H1 (cell line): Measurements from ENCODE around the gene CYP2B6. TPM values are rescaled to one million over a fixed set of nuclear protein-coding genes. Genes with fewer than 3 reads are reported as not detected.

Source experiments
- CTCF ChIA-PET: fragments of 300-600 bp; sonication (Branson Sonifier 250); formaldehyde crosslinking; loops from one replicate; lab custom pipeline; 2021; ENCODE audit not compliant: partially characterized antibody; lab: Charles Lee
- POLR2A ChIA-PET: fragments of 300-600 bp; sonication (Branson Sonifier 250); formaldehyde crosslinking; loops from one replicate; lab custom pipeline; 2021; ENCODE audit warnings: inconsistent platforms; ENCODE audit not compliant: partially characterized antibody; lab: Charles Lee
- DNase-seq, 2 experiments: peaks; one replicate each; pipeline versions ENCODE4 v3.0.0 to v3.0.0-alpha.2; 2010 to 2022; ENCODE audit warnings: low spot score in 2 of 2, low read depth in 1 of 2, mixed read lengths in 1 of 2
- FAIRE-seq: peaks from 2 replicates; lab custom pipeline; 2011; peaks lifted over from hg19 to GRCh38; lab: Jason Lieb, UNC
- H2AFZ ChIP-seq: 2 replicates; pipeline ENCODE4 v1.8.1; 2012; ENCODE audit warnings: low read length, inconsistent platforms
- H2AK5ac ChIP-seq: 2 replicates; pipeline ENCODE4 v1.6.1; 2013; ENCODE audit warnings: low read depth, low read length
- H2BK120ac ChIP-seq: replicated peaks from 2 replicates; pipeline ENCODE3; 2013; ENCODE audit warnings: low read depth, low read length, inconsistent platforms
- H2BK12ac ChIP-seq: 2 replicates; pipeline ENCODE4 v1.6.1; 2013; ENCODE audit warnings: low read depth, low read length
- H2BK15ac ChIP-seq: 2 replicates; pipeline ENCODE4 v1.6.1; 2013; ENCODE audit warnings: low read length
- H2BK20ac ChIP-seq: 2 replicates; pipeline ENCODE4 v1.6.1; 2013; ENCODE audit warnings: low read length
- H2BK5ac ChIP-seq: 2 replicates; pipeline ENCODE4 v1.6.1; 2013; ENCODE audit warnings: low read depth, low read length
- H3K14ac ChIP-seq: 2 replicates; pipeline ENCODE4 v1.6.1; 2013; ENCODE audit warnings: inconsistent platforms; ENCODE audit not compliant: insufficient read length
- H3K18ac ChIP-seq: 2 replicates; pipeline ENCODE4 v1.6.1; 2013; ENCODE audit warnings: low read length; ENCODE audit errors: extremely low read depth
- H3K23ac ChIP-seq: 2 replicates; pipeline ENCODE4 v1.6.1; 2013; ENCODE audit warnings: inconsistent platforms; ENCODE audit not compliant: insufficient read length
- H3K23me2 ChIP-seq: 2 replicates; pipeline ENCODE4 v1.6.1; 2013; ENCODE audit warnings: low read depth, low read length
- H3K27ac ChIP-seq: 2 replicates; pipeline ENCODE4 v1.6.1; 2011; ENCODE audit warnings: low read depth, low read length, inconsistent platforms
- H3K27me3 ChIP-seq, 4 experiments: replicated peaks in 1 of 4; 1 replicate in 1 of 4; 2 replicates in 3 of 4; pipeline versions ENCODE4 v1.6.1 to v1.8.1; 2011 to 2013; ENCODE audit warnings: low read length in 3 of 4, mild to moderate bottlenecking in 3 of 4, inconsistent platforms in 2 of 4, mixed read lengths in 2 of 4, moderate library complexity in 1 of 4; ENCODE audit not compliant: control insufficient read depth in 3 of 4, insufficient read depth in 3 of 4; ENCODE audit errors: extremely low read depth in 1 of 4
- H3K36me3 ChIP-seq, 4 experiments: 2 replicates each; pipeline versions ENCODE4 v1.6.1 to v1.8.1; 2011 to 2013; ENCODE audit warnings: mild to moderate bottlenecking in 4 of 4, low read length in 3 of 4, moderate library complexity in 2 of 4, control low read depth in 1 of 4, inconsistent platforms in 1 of 4; ENCODE audit not compliant: insufficient read depth in 4 of 4, control insufficient read depth in 2 of 4
- H3K4ac ChIP-seq: replicated peaks from 2 replicates; pipeline ENCODE3; 2013; ENCODE audit warnings: low read length, low read depth, mixed read lengths, inconsistent platforms; ENCODE audit not compliant: insufficient read length
- H3K4me1 ChIP-seq, 4 experiments: replicated peaks in 1 of 4; 1 replicate in 1 of 4; 2 replicates in 3 of 4; pipeline versions ENCODE4 v1.6.1 to v1.8.1; 2011 to 2013; ENCODE audit warnings: low read length in 3 of 4, inconsistent platforms in 2 of 4, mixed read lengths in 1 of 4; ENCODE audit not compliant: insufficient read depth in 4 of 4, control insufficient read depth in 3 of 4
- H3K4me2 ChIP-seq, 2 experiments: 2 replicates each; pipeline versions ENCODE4 v1.6.1 to v1.8.1; 2011 to 2013; ENCODE audit warnings: low read depth in 2 of 2, low read length in 2 of 2, control low read depth in 1 of 2, inconsistent platforms in 1 of 2, mild to moderate bottlenecking in 1 of 2; ENCODE audit not compliant: insufficient read depth in 1 of 2
- H3K4me3 ChIP-seq, 4 experiments: fragments of 200-600, 300-600 bp in 1 of 4; sonication (generic), shearing (Covaris generic), sonication (Bioruptor Twin) in 1 of 4; 2 replicates each; pipeline versions ENCODE4 v1.5.1 to v1.8.1; 2011 to 2016; ENCODE audit warnings: low read length in 4 of 4, low read depth in 3 of 4, control low read depth in 2 of 4, inconsistent platforms in 2 of 4, mild to moderate bottlenecking in 2 of 4, mixed read lengths in 1 of 4, moderate library complexity in 1 of 4; ENCODE audit not compliant: insufficient read depth in 2 of 4; ENCODE audit errors: extremely low read depth in 1 of 4
- H3K56ac ChIP-seq: replicated peaks from 2 replicates; pipeline ENCODE3; 2013; ENCODE audit warnings: low read depth, mild to moderate bottlenecking, mixed read lengths, low read length, inconsistent platforms; ENCODE audit not compliant: insufficient read length
- H3K79me1 ChIP-seq: 2 replicates; pipeline ENCODE4 v1.6.1; 2013; ENCODE audit warnings: low read depth, low read length, control low read depth
- H3K79me2 ChIP-seq, 2 experiments: 2 replicates each; pipeline versions ENCODE4 v1.6.1 to v1.8.1; 2012 to 2013; ENCODE audit warnings: low read length in 2 of 2, mild to moderate bottlenecking in 2 of 2, inconsistent platforms in 1 of 2; ENCODE audit not compliant: insufficient read depth in 2 of 2, control insufficient read depth in 1 of 2
- H3K9ac ChIP-seq, 4 experiments: replicated peaks in 1 of 4; 1 replicate in 1 of 4; 2 replicates in 3 of 4; pipeline versions ENCODE4 v1.6.1 to v1.8.1; 2011 to 2013; ENCODE audit warnings: low read depth in 3 of 4, low read length in 3 of 4, control low read depth in 2 of 4, mild to moderate bottlenecking in 2 of 4, moderate library complexity in 2 of 4, inconsistent platforms in 1 of 4; ENCODE audit errors: extremely low read depth in 1 of 4
- H3K9me3 ChIP-seq, 2 experiments: 2 replicates each; pipeline versions ENCODE4 v1.6.1 to v1.8.1; 2012 to 2013; ENCODE audit warnings: mild to moderate bottlenecking in 2 of 2, moderate library complexity in 2 of 2, control low read depth in 1 of 2, inconsistent platforms in 1 of 2, low read depth in 1 of 2, low read length in 1 of 2, mixed read lengths in 1 of 2; ENCODE audit not compliant: insufficient read depth in 2 of 2
- H4K20me1 ChIP-seq, 2 experiments: replicated peaks in 1 of 2; 2 replicates each; pipeline versions ENCODE3 to v1.8.1; 2011 to 2013; ENCODE audit warnings: inconsistent platforms in 2 of 2, low read length in 2 of 2, mild to moderate bottlenecking in 1 of 2; ENCODE audit not compliant: insufficient read depth in 2 of 2, control insufficient read depth in 1 of 2
- H4K5ac ChIP-seq: 2 replicates; pipeline ENCODE4 v1.6.1; 2013; ENCODE audit warnings: low read length, low read depth, mixed read lengths, inconsistent platforms; ENCODE audit not compliant: insufficient read length
- H4K8ac ChIP-seq: 2 replicates; pipeline ENCODE4 v1.8.0; 2013; ENCODE audit warnings: mild to moderate bottlenecking, moderate library complexity, low read length, inconsistent platforms; ENCODE audit not compliant: insufficient read depth; ENCODE audit errors: extremely low read depth
- H4K91ac ChIP-seq: replicated peaks from 2 replicates; pipeline ENCODE3; 2013; ENCODE audit warnings: low read length, mixed read lengths, inconsistent platforms; ENCODE audit not compliant: insufficient read length
- SIRT6 ChIP-seq: IDR thresholded peaks from one replicate; pipeline ENCODE4 v1.7.1; 2012; ENCODE audit warnings: low read length, inconsistent platforms
- WGBS, 2 experiments: shearing (Covaris generic) in 1 of 2; methylation state at CpG; one replicate each; pipeline versions ENCODE4 v1.1.6 to v1.1.7; 2013 to 2015; ENCODE audit warnings: low lambda C conversion rate in 2 of 2, mixed read lengths in 2 of 2, inconsistent platforms in 1 of 2, low coverage in 1 of 2, missing lambda C conversion rate in 1 of 2; ENCODE audit not compliant: insufficient replicate concordance in 2 of 2, insufficient coverage in 1 of 2, insufficient read length in 1 of 2; ENCODE audit errors: extremely low coverage in 1 of 2, missing lambda C conversion rate in 1 of 2; 5-methylcytosine and 5-hydroxymethylcytosine counted together
- polyA plus RNA-seq, 7 experiments: library from polyadenylated mRNA; depleted of rRNA in 3 of 7; stranded (reverse) in 5 of 7; unstranded in 2 of 7; fragments of >200 nt in 5 of 7; fragments of 200-250 nt in 2 of 7; gene quantifications; 1 replicate in 5 of 7; 2 replicates in 1 of 7; 4 replicates in 1 of 7; pipeline versions ENCODE4 v1.2.1 to v1.2.3, GENCODE V29; 2011 to 2013; ENCODE audit warnings: missing spikeins in 2 of 7, mixed read lengths in 2 of 7
- total RNA-seq: library from RNA; stranded (reverse); fragmentation: NEBNext Ultra II Directional; extraction: Animal tissue kit (Norgen Biotek cat#: 25700); gene quantifications from 2 replicates; pipeline ENCODE4 v1.2.1, GENCODE V29; 2021

Gene CYP2B6
- total and polyA plus RNA-seq, 2 of the 8 experiments (the other 6 are each of a cell fraction or from before 2014, with no cell fraction given), result 2.8 to 5.4 TPM

- Histone ChIP-seq H2BK120ac (no peak overlapping the region), H3K4me3 (no peak overlapping the region), H3K79me1 (no peaks in the 10 kb centered on the region), H3K79me2 (no peaks in the 10 kb centered on the region), H3K36me3 (no peaks in the 10 kb centered on the region)
- no peak for TF ChIP-seq SIRT6
- TF ChIP-seq, all 59 proteins: peak for 0
- no peak overlapping the region for H2AFZ ChIP-seq
- H3K4ac ChIP-seq, result no peak overlapping the region
- FAIRE-seq (no peak), DNase-seq (no peak)
- H3K23me2 ChIP-seq, result no peaks in the 10 kb centered on the region; the same call in 1 of the 2 replicates
- H3K56ac ChIP-seq, result no peak overlapping the region
- no peak overlapping the region for H2AK5ac ChIP-seq
- no peak overlapping the region for H3K14ac ChIP-seq
- H3K27me3 ChIP-seq, result peaks cover 0 to 9% (median 8%) of the 10 kb centered on the region in 4 experiments; a peak in 3 of 7 replicates
- H3K18ac ChIP-seq, result no peak overlapping the region
- H2BK20ac ChIP-seq, result no peak overlapping the region
- H4K20me1 ChIP-seq, result no peaks in the 10 kb centered on the region
- H3K4me1 ChIP-seq, result peaks cover 0 to 2% (median 0%) of the 10 kb centered on the region in 4 experiments; a peak in 1 of 7 replicates
- H3K23ac ChIP-seq, result no peak overlapping the region
- H2BK5ac ChIP-seq, result no peak overlapping the region
- no peak overlapping the region for H2BK12ac ChIP-seq
- 86% methylated on average over 6 of the region's 6 CpGs; no CpG with 5 or more reads in 1 of the 2 experiments for WGBS, 2 experiments
- no peak overlapping the region for H4K5ac ChIP-seq
- H2BK15ac ChIP-seq, result no peak overlapping the region
- H3K9me3 ChIP-seq, result no peaks in the 10 kb centered on the region
- H3K4me2 ChIP-seq, result no peak overlapping the region
- CTCF ChIA-PET, result interaction anchor here (1.2 kb wide), 2 partner anchors 19 to 117 kb away, joined by 3 to 4 read pairs; no protein-coding TSS in a partner anchor
- H3K27ac ChIP-seq, result no peak overlapping the region
- H4K91ac ChIP-seq, result no peak overlapping the region
- no peak overlapping the region for H3K9ac ChIP-seq
- POLR2A ChIA-PET, result no interaction called here
- no peak overlapping the region for H4K8ac ChIP-seq
These were observed 36.3 kb downstream of the CYP2B6 start for GRCh38 chr19:41027273-41027967.
